RCC 7860 (cell line): ENCODE results near the gene MZF1.

Experiments
- DNase-seq: peaks from one replicate; pipeline ENCODE4 v3.0.0-alpha.2; 2015; ENCODE audit warnings: low spot score
- FAIRE-seq: peaks from 2 replicates; lab custom pipeline; 2012; peaks lifted over from hg19 to GRCh38; lab: Jason Lieb, UNC

The MZF1 gene

DNA sequence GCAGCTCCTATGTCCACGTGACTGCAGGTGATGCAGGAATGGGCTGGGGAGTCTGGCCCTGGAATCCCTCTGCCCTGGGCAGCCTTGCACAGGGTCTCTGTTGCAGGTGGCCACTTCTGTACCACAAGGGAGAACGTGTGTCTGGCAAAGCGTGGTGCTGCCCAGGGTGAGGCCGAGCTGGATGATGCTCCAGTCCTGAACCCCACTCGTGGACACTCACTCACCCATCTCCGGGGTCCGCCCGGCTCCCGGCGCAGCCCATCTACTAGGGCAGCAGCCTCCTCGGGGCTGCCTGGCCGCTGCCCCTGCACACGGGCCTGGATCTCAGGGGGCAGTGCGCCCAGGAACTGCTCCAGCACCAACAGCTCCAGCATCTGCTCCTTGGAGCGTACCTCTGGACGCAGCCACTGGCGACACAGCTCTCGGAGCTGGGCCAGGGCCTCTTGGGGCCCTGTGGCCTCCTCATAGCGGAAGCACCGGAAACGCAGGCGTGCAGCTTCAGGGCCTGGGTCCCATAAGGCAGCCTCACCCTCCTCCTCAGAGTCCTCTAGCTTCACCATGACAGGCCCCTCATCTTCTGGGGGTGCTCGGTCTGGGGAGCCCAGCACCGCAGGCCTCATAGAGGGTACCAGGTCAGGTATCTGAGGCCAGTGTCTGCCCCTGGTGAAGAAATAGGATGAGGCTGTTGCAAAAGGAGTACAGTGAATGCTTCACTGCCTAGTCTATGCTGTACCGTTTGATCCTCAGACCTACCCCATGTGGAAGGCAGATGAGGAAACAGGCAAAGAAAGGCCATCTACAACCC lies 2.2 kb downstream of the MZF1 start:
- no peak for DNase-seq
- FAIRE-seq: no peak

GRCh38 chr19:58569943-58570670 lies 3.0 kb downstream of the MZF1 start:
- DNase-seq: no peak

GRCh38 chr19:58569191-58569942 lies 3.8 kb downstream of the MZF1 start:
- no peak for DNase-seq
- no peak for FAIRE-seq

More at GRCh38 chr19:58569943-58570670, 3.0 kb downstream of the MZF1 start:
- FAIRE-seq: no peak

DNA sequence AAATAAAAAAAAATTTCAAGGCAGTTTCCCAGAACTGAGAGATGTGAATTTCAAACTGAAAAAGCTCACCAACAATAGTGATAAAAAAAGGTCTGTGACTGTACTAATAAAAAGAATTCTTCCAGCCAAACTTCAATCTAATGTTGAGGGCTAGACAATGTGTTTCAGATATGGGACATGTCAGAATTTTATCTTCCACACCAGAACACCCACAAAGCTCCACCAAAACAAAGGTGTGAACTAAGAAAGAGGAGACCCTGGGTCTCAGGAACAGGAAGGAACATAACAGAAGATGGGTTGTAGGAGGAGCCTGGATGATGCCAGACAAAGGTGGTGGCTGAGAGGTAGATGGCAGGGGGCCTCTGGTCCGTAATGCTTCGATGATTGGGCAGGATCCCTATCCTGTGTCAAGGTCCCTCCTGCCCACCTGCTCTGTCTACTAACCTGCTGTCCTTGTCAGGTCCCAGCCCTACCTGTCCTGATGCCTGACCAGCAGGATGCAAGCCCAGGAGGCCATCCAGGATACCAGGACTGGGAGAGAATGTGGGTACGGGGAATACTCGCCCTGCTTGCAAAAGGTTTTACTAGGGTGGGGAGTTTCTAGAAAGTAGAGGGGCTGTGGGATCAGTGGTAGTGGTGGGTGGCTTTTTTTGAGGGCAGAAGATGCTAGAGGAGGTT lies 4.5 kb downstream of the MZF1 start:
- no peak for FAIRE-seq
- no peak for DNase-seq

- no peak for DNase-seq
- no peak for FAIRE-seq
Measured at GRCh38 chr19:58566989-58567388, 6.1 kb downstream of the MZF1 start.

GRCh38 chr19:58563823-58564222 lies 9.3 kb downstream of the MZF1 start:
- FAIRE-seq (no peak), DNase-seq (no peak)

DNA sequence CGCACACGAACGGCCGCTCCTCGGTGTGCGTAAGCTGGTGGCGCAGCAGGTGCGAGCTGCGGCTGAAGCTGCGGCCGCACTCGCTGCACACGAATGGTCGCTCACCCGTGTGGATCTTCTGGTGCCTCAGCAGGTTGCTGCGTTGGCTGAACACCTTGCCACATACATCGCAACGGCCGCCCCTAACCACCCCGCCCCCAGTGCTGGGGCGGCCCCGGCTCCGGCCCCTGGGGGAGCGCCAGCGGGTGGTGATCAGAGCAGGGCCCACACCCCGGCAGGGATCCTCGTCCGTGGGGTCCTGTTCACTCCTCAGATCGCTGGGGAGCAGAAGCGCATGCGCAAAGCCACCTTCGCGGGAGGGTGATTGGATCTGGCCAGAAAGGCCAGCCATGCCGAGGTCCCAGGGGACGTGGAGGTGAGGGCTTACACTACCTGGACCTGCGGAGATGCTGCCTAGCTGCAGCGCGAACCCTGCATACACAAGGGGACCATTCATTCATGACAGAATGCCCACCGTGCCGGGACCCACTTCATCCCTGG lies 10.0 kb downstream of the MZF1 start:
- DNase-seq (no peak), FAIRE-seq (no peak)

DNA sequence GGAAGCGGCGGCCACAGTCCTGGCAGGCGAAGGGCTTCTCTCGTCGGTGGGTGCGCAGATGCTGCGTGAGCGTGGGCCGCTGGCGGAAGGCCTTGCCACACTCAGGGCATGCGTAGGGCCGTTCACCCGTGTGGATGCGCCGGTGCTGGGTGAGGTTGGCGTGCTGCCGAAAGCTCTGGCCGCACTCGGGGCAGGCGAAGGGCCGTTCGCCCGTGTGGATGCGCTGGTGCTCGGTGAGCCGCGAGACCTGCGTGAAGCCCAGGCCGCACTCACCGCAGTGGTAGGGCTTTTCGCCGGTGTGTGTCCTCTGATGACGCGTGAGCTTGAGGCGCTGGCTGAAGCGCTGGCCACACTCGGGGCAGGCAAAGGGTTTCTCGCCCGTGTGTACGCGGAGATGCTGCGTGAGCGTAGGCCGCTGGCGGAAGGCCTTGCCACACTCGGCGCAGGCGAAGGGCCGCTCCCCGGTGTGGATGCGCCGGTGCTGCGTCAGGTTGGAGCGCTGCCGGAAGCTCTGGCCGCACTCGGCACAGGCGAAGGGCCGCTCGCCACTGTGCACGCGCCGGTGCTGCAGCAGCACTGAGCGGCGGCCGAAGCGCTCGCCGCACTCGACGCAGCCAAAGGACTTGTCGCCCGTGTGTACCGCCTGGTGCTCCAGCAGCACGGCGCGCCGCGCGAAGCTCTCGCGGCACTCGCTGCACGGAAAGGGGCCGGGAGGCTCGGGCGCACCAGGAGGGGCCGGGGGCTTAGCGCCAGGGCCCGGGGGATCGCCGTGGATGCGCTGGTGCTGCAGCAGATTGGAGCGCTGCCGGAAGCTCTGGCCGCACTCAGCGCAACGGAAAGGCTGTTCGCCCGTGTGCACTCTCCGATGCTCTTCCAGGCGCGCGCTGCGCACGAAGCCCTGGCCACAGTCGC lies 10.8 kb downstream of the MZF1 start:
- DNase-seq (no peak), FAIRE-seq (no peak)

- no peak for DNase-seq
- no peak for FAIRE-seq
Measured at GRCh38 chr19:58561373-58562121, 11.6 kb downstream of the MZF1 start.

DNA sequence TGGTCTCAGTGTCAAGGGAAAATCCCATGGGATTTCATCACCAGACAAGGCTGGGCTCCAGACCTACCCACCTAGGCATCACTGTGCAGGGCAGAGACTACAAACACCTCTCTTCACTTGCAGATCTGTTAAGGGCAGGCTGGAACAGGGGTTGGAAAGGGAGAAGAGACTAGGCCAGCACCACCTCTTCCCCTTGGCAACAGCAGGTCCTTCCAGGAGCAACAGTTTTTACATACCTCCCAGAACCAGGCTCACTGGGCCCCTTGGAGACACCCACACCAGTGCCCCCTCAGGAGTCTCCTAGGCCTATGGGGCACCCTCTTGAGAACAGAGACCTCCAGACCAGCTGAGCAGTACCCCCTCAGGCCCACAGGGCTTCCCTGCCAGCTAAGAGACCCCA lies 12.2 kb downstream of the MZF1 start:
- DNase-seq (no peak), FAIRE-seq (no peak)

- FAIRE-seq: no peak
- no peak for DNase-seq
Measured at GRCh38 chr19:58560007-58560887, 12.9 kb downstream of the MZF1 start.

GRCh38 chr19:58559275-58560006 lies 13.7 kb downstream of the MZF1 start:
- FAIRE-seq (peak; percentile 63), DNase-seq (peak; percentile 82)

DNA sequence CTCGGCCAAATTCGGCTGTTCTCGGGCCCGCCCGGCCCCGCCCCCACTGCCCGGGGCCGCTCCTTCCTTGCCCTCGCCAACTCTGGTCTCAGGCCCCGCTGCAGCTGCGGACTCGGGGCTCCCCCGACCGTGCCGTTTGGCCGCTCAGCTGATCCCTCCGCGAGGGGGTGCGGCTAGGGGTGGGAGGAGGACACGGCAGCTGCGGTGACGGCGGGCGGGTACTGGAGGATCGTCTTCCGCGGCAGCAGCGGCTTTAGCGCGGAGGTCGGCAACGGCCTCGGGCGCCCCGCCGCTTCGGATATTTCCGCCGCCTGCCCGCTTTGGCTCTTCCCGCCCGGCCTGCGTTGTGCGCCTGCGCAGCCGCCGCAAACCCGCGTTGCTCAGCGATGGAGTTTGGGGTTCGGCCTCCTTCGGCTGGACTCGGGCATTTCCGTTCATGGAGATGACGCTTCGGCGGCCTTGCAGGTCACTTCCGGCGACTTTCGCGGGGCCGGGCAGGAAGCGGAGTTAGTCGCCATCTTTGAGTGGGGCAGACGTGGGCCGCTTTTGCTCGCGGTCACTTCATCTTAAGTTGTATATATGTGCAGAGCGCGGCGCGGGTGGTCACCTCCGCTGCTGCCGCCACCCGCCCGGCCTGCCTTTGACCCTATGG lies 14.4 kb downstream of the MZF1 start:
- peak; percentile 92 for DNase-seq
- FAIRE-seq: peak; percentile 77

DNA sequence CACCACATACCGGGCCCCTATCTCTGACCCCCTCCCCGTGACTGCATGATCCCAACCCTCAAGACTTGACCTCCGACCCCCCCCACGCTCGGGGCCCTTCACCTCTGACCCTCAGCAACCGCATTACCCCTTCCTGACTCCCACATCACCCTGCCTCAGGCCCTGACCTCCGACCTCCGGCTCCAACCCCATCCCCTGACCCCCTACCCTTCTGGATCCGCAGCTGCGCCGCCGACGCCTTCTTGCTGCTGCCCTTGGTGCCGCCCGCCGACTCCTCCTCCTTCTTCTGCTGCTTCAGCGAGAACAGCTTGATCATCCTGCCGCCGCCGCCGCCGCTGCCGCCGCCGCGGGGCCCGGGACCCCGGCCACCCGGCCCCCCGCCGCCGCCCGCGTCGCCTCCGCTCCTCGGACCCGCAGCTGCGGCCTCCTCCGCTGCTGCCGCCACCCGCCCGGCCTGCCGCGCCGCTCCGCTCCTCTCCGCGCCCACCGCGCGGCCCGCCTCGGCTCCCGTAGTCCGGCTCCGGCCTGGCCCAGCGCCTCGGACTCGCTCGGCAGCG lies 15.0 kb downstream of the MZF1 start, which contains the start of gene UBE2M:
Gene UBE2M (minus strand): TSS at position 546 of the 557 bp plus-strand sequence. CDS start 230 bp downstream, at position 316.
- FAIRE-seq (no peak), DNase-seq (peak; percentile 19)

GRCh38 chr19:58557221-58558065 lies 15.7 kb downstream of the MZF1 start:
- FAIRE-seq (no peak), DNase-seq (no peak)
